ENCODE measurements around the gene EBF3.

DNA sequence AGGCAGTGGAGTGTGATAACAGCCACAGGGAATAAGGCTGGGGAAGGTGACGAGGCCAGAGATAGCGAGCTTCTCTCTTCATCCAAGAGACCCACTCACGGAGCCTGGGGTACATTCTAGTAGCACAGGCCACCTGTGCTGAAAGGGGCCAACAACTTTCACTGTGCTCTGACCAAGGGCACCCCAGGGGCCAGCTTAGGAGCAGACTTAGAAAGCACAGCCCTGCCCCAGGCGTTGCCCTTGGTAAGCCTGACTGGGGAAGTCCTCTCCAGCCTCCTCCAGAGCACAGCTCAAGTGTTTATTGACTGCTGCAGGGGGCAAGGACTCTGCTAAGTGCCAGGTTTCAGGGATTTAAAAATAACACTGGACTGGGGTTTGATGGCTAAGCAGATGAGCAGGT lies 44.7 kb downstream of the EBF3 start:
- TF ChIP-seq, protein P1, sequence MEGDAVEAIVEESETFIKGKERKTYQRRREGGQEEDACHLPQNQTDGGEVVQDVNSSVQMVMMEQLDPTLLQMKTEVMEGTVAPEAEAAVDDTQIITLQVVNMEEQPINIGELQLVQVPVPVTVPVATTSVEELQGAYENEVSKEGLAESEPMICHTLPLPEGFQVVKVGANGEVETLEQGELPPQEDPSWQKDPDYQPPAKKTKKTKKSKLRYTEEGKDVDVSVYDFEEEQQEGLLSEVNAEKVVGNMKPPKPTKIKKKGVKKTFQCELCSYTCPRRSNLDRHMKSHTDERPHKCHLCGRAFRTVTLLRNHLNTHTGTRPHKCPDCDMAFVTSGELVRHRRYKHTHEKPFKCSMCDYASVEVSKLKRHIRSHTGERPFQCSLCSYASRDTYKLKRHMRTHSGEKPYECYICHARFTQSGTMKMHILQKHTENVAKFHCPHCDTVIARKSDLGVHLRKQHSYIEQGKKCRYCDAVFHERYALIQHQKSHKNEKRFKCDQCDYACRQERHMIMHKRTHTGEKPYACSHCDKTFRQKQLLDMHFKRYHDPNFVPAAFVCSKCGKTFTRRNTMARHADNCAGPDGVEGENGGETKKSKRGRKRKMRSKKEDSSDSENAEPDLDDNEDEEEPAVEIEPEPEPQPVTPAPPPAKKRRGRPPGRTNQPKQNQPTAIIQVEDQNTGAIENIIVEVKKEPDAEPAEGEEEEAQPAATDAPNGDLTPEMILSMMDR (conservative IDR thresholded peaks at IDR 0.05): no peak
- no peak for TF ChIP-seq EZH2 (IDR thresholded peaks at IDR 0.05; ENCODE audit: low read depth)

Data from PC-9 (cell line).